ENCODE data around the gene PRPH2.
"Not testable (repeated sequence)": the region's sequence is repeated elsewhere in the genome, so short reads cannot be mapped to it uniquely, and the experiment has no call there.

Gene PRPH2

DNA sequence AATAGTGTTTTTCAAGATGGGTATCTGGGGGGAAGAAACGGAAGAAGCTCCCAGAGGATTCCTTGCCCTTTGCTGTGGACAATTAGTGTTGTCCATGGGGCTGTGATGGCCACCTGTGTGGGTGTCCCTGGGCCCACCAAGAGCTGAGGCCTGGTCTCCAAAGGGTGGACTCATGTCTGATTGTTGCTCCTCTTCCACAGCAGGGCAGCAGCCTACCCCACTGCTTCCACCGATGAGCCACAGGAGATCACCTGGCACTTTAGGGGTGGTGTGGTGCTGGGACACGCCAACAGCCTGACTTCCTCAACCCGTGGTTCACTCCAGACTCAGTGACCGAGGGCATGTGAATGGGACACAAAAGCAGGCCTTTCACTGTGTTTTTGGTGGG, 25.1 kb downstream of the PRPH2 start:
- no peak for DNase-seq

DNA sequence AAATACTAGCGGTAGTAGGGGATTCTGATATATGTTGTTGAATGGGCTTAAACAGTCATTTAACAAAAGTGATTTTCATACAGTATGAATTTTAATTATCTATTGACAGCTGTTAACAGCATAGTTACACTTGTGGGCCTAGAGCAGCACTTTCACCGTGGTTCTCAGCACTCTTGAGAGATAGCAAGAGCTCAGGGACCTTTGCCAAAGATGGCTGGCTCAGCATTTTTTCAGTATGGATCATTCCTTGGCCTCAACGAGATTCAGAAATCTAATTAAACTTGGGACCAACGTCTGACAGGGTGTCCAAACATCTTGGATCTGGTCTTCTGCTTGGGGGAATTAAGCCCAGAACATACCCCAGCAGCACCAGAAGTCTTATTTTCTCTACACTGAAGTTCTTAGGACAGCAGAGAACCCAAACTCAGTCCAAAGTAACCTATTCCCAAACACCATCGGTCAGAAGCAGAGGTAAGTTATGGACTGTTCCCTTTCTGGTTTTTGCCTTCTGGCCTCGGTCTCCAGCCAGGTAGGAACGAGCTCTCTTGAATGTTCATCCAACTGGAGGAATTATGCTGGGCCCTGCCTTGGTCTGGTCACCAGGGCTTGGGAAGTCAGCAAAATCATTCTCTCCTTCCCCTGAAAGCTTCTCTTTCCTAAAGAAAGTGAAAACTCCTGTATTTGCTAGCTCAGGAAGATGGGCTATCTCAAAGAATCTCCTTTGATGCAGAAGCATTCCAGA, 25.7 kb downstream of the PRPH2 start:
- no peak for DNase-seq

DNA sequence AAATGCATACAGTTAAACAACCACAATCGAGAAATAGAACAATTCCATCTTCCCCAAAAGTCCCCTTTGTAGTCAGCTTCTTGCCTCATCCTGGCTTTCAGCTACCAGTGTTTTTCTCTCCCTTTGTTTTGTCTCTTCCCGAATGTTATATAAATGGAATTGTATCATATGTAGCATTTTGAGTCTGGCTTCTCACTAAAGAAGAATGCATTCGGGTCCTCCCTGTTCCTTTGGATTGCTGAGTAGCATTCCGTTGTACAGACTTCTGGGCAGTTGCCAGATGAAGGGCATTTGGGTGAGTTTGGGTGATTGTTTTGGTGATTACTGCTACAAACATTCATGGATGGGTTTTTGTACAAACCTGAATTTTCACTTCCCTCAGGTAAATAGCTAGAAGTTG, 27.8 kb downstream of the PRPH2 start:
- DNase-seq: no peak

DNA sequence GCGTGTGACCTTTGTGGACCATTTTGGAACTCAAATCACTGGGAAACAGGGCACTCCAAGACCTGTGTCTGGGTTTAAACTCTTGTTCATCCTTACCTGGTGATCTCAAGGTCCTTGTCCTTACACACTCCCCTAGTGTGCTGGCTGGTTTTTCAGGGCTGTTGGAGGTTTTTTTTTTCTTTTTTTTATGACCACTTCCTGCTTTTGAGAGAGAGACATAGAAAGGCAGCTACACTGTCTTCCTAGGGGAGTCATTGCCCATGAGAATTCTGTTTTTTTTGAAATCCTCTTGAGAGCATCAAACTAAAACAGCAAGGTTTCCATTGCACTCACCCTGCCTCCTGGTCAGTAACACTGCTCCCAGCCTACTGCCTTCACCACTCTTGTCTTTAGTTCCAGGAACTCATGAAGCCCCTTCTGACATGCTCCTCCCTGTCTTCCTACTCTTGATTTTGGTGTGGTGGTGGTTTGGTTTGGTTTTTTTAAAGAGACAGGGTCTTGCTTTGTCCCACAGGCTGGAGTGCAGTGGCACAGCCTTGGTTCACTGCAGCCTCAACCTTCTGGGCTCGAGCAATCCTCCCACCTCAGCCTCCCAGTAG, 28.6 kb downstream of the PRPH2 start:
- no peak for DNase-seq

DNA sequence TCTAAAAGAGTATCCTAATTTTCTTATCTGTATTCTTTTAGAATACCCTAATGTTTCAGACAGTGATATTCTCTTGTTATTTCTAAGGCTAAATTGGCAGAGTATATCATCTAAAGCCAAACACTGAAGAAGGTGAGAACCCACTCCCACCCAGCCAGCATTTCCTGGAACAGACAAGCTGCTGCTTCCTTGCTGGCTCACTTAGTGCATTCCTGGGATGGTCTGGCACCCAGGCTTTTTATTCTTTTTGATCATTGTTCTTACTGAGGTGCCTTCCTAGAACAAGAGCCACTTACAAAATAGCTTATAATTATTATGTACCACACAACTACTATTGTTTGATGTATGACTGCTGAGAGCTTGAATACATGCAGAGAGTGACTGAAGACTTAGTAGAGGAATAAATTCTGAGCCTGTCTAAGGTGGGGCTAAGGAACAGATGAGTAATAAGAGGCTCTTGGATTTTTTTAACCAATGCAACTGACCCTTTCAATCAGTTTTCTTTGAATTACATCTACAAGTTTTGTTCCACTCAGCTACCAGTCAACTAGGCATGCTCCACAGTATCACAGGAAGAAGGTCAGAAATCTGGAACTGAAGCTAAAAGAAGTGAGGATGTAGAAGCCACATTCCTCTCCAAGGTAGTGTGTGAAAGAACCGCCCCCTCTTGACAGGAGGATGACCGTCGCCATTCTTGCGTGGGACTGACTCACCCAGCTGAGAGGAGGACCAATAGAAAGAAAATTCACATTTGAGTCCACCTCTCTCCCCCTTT, 30.1 kb downstream of the PRPH2 start:
- no peak for DNase-seq

DNA sequence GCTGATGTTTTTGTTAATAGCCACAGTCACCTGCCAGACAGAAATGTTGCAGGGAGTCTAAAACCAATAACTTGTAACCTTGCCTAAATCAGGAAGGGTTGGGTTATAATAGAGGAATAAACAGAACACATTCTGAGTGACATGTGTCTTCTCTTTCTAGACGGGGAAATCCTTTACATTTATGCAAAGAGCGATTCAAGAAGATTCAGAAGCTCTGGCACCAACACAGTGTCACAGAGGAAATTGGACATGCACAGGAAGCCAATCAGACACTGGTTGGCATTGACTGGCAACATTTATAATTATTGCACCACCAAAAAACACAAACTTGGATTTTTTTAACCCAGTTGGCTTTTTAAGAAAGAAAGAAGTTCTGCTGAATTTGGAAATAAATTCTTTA, 31.5 kb downstream of the PRPH2 start:
- DNase-seq: no peak

DNA sequence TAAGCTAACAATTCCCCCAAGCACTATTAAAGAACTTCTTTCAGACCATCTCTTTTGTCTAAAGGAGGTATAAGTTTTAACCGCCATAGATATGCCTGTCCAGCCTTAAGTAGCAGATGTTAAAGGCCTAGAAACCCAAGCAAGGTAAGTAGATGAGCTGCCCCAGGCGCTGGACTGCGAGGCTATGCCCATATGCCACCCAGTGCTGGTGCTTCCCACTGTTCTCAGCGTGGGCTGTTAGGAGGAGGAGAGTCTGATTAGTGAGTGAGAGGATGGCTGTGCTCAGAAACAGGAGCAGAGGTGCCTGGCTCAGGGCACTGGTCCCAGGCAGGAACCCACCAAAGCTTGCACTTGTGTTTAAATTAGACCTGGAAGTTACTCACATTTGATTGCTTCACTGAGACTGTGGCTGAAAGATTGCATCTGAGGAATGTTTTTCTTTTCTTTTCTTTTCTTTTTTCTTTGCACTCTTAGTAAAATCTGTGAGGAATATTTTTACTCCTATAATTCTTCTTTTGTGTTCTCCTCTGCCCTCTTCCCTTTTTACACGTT, 32.2 kb downstream of the PRPH2 start:
- no peak for DNase-seq

DNA sequence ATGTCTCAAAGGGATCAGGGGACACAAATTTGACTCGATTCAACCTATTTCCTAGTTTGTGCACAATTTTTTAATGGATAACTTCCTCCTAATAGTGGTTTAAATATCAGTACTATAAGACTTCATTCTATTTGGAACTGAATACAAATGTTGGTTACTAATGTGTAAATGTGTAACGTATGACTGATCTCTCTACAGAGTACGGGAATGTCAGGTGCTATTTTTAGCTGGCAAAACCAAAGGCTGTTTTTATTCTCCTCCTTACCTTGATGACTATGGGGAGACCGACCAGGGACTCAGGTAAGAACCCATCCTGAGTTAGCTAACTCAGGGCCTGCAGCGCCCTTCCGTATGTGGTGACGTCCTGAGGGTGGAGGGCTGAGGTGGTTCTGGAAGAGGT, 33.0 kb downstream of the PRPH2 start:
- no peak for DNase-seq

DNA sequence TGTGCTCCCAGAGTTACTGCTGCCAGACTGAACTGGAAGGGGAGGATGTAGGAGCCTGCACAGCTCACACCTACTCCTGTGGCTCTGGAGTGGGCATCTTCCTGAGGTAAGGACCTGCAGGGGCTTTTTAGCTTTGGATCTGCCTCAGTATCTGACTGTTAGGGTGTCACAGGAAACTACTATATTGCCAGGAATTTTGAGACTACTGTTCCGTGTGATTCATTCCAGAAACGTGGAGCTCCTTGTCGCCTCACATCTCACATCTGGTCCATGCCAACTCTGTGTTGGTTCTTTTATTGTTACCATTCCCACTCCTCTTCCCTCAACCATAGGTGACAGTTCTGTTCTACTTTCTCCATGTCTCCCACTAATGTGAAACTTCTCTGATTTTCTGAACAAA, 34.1 kb downstream of the PRPH2 start:
- no peak for DNase-seq

DNA sequence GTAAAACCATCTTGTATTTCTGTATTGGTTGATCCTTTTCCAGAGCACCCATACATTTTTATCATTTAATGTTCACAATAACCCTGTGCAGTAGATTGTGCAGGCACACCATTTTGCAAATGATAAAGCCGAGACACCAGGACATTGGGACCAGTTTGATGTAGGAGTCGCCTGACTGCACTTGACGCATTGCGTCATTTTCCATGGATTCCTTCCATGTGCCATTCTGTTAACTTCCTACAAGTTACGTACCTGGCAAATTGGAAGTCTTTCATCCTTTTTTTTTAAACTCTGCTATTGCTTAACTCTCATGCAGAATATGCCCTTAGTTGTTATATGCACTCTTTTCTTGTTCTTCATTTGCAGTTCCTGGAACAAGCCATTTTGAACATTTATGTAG, 43.0 kb downstream of the PRPH2 start:
- DNase-seq: no peak

DNA sequence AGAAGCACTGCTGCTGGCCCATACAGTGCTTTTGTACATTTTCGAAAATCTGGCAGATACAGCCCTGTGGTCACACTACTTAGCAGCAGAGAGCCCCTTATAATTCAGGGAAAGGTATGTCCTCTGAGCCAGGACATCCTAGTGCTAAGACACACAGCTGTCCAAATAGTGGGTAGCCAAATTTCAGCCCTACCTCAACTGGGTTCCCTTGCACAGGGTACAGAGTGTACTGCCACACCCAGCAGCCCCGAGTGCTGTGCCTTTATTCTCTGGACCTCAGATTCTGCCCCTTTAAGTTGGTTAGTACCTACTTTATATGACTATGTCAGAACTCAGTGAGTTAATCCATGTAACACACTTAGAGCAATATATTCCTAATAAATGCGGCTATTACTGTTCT, 47.6 kb downstream of the PRPH2 start:
- DNase-seq: no peak

DNA sequence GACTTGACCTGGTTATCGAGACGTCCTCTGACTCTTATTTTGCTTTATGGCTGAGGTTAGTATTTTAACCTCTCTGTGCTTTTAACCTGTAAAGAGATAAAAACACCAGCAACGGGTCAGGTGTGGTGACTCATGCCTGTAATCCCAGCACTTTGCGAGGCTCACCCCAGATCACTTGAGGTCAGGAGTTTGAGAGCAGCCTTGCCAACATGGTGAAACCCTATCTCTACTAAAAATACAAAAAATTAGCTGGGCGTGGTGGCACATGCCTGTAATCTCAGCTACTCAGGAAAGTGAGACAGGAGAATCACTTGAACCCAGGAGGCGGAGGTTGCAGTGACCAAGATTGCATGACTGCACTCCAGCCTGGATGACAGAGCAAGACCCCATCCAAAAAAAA, 48.0 kb downstream of the PRPH2 start:
- not testable (repeated sequence) for DNase-seq

DNA sequence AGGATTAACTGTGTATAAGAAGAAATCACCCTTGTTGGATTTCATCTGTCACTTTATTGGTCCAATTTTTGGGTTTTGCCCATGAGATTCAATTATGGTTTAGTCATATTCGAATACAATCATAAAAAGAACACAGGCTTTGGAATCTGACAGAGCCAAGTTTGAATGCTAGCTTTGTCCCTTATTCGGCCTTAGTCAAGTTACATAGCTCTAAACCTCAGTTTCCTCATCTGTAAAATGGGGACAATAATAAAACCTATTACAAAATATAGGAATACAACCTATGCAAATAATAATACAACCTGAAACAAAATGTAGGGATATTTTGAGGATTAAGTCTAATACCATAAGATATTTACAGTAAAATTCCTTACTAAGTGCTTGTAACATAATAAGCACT, 57.7 kb downstream of the PRPH2 start:
- DNase-seq: no peak

DNA sequence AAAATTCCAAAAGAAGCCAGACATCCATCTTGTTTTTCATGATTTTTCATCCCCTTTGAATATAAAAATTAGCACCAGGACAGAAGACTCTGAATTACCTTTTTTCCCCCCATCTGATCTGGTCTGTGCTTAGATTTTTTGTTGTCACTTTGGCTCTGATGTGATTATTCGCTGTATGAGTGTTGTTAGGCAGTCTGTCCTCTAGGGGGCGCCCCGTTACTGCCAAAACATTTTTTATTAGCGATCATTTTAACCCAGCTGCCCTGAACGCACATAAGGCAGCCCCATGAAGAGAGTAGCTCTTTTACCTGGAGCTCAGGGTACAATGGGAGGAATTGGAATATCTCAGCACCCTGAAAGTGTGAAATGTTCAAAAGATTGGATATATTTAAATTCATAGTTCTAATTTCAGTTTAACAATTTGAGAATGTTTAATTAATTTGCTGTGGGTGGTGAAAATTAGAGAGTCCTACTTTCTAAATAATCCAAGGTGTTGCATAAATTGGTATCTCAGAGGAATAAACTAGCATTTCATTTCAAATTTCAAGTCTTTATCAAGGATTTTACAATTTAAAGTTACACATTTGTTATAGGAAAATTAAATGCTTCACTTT, 60.8 kb downstream of the PRPH2 start:
- DNase-seq: peak; percentile 76 to 77

DNA sequence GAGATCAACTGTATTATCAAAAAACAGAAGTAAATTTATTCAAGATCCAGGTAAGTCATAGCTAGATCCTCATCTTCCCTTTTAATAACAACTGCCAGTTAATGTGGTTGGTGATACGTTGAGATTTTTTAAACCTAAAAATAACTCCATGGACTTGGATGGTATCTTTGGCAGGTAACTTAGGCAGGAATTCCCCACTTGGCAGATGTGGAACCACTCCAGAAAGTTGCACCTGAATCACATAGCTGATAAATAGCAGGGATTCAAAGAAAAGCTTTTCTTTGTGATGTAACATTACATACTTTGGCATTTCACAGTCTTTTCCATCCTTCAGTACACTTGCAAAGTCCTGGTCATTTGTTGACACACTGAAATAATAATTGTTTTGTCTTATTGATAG, 62.6 kb downstream of the PRPH2 start:
- no peak for DNase-seq

DNA sequence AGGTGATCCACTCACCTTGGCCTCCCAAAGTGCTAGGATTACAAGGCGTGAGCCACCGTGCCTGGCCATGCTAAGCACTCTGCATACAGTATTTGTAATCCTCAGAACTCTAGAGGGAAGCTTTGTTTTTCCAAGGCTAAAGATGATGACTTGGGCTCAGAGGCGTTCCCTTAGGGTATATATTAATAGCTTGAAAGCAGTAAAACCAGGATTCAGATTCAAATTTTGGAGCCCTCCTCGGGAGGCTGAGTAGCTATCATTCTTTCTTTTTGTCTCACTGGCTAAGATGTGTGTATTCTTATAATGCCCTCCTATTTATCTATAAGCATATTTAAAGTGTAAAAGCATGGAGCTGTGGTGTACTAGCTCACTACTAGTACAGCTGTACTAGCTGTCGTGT, 68.5 kb downstream of the PRPH2 start:
- DNase-seq: no peak

DNA sequence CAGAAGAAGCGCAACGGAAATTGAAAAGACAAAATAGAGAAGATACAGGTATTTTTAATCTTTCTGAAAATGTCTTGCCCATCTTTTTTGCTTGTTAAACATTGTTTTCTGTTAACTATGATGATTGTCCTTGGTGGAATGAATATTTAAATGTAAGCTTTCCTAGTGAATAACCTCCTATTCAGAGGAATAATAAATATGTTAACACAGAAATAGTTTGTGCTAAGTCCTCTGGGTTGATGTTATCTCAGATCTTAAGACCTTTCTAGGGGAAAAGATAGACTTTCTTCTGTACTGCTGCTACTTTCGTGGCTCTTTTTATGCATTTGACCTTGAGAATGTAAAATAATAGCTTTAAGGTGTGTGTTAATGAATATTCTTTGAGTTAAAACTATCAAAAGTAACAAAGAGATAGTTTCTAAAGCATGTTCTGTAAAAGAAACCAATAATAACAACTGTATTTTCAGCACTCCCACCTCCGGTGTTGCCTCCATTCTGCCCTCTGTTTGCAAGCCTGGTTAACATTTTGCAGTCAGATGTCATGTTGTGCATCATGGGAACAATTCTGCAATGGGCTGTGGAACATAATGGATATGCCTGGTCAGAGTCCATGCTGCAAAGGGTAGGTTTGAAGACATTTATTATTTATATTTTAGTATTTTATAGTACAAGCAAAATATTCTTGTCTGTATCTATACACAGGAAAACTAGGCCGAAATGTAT, 70.2 kb downstream of the PRPH2 start:
- no peak for DNase-seq
